ENCODE results near the gene STOML1. TPM values are rescaled to one million over a fixed set of nuclear protein-coding genes. Genes with fewer than 3 reads are reported as not detected.

The STOML1 gene
- polyA plus RNA-seq, 1 donor (not counting 4 experiments of a cell fraction or from before 2014, with no cell fraction given), result 7.0 TPM

GRCh38 chr15:74013374-74013894, 21.3 kb upstream of the STOML1 start:
- peaks cover 22% of the 10 kb centered on the region for H4K20me1 ChIP-seq (ENCODE audit: control insufficient read depth, extremely low read depth, insufficient read depth, low read length)
- no peak overlapping the region for H3K27ac ChIP-seq (ENCODE audit: control insufficient read depth, insufficient read depth, low read length)
- no peak for TF ChIP-seq EZH2 (IDR thresholded peaks at IDR 0.05; ENCODE audit: low read length)
- TF ChIP-seq, protein P1, sequence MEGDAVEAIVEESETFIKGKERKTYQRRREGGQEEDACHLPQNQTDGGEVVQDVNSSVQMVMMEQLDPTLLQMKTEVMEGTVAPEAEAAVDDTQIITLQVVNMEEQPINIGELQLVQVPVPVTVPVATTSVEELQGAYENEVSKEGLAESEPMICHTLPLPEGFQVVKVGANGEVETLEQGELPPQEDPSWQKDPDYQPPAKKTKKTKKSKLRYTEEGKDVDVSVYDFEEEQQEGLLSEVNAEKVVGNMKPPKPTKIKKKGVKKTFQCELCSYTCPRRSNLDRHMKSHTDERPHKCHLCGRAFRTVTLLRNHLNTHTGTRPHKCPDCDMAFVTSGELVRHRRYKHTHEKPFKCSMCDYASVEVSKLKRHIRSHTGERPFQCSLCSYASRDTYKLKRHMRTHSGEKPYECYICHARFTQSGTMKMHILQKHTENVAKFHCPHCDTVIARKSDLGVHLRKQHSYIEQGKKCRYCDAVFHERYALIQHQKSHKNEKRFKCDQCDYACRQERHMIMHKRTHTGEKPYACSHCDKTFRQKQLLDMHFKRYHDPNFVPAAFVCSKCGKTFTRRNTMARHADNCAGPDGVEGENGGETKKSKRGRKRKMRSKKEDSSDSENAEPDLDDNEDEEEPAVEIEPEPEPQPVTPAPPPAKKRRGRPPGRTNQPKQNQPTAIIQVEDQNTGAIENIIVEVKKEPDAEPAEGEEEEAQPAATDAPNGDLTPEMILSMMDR (optimal IDR thresholded peaks at IDR 0.05 in 1 of 3, IDR thresholded peaks at IDR 0.05 in 1 of 3, conservative IDR thresholded peaks at IDR 0.05 in 1 of 3; ENCODE audit: extremely low read depth in 1 of 3, insufficient read depth in 2 of 3, low read length in 3 of 3), result no peak
- DNase-seq (ENCODE audit: low read depth, low spot score), result no peak
- no peak overlapping the region for H3K4me2 ChIP-seq (ENCODE audit: control insufficient read depth, extremely low read depth, insufficient read depth, low read depth, low read length)
- no peak for FAIRE-seq
- H3K9ac ChIP-seq (ENCODE audit: control insufficient read depth, extremely low read depth, insufficient read depth, low read length), result no peak overlapping the region
- H2AFZ ChIP-seq (ENCODE audit: control insufficient read depth, low read length), result no peak overlapping the region
- no peak overlapping the region for H3K4me3 ChIP-seq (ENCODE audit: control insufficient read depth in 2 of 3, extremely low read depth in 1 of 3, insufficient read depth in 2 of 3, low read depth in 1 of 3, low read length in 3 of 3)
- H3K9me1 ChIP-seq (ENCODE audit: control insufficient read depth, extremely low read depth, insufficient read depth, low read length), result peaks cover 4% of the 10 kb centered on the region
- peaks cover 84% of the 10 kb centered on the region for H3K79me2 ChIP-seq (ENCODE audit: control insufficient read depth, insufficient read depth, low read length)
- no peaks in the 10 kb centered on the region for H3K27me3 ChIP-seq (ENCODE audit: control insufficient read depth, extremely low read depth, insufficient read depth, low read length)
- dilution Hi-C loops (cut with MboI; ENCODE audit: extremely low pct_ligation_motif_present, low sequenced_read_pairs), result no loop called here
- peaks cover 18 to 21% of the 10 kb centered on the region in 2 experiments for H3K36me3 ChIP-seq (ENCODE audit: control insufficient read depth in 2 of 2, extremely low read depth in 1 of 2, insufficient read depth in 2 of 2, low read length in 2 of 2)
- peaks cover 4% of the 10 kb centered on the region for H3K4me1 ChIP-seq (ENCODE audit: control insufficient read depth, extremely low read depth, insufficient read depth, low read length)
- no peaks in the 10 kb centered on the region for H3K9me3 ChIP-seq (ENCODE audit: control insufficient read depth, low read depth, low read length)

- no peak overlapping the region for H3K4me2 ChIP-seq (ENCODE audit: control insufficient read depth, extremely low read depth, insufficient read depth, low read depth, low read length)
These were observed 19.5 kb upstream of the STOML1 start for GRCh38 chr15:74011610-74012009.

More at GRCh38 chr15:74011610-74012009, 19.5 kb upstream of the STOML1 start:
- Histone ChIP-seq H3K27ac (ENCODE audit: control insufficient read depth, insufficient read depth, low read length) (no peak overlapping the region), H3K36me3 (ENCODE audit: control insufficient read depth in 2 of 2, extremely low read depth in 1 of 2, insufficient read depth in 2 of 2, low read length in 2 of 2) (peaks cover 28 to 29% of the 10 kb centered on the region in 2 experiments), H3K9me1 (ENCODE audit: control insufficient read depth, extremely low read depth, insufficient read depth, low read length) (peaks cover 5% of the 10 kb centered on the region), H4K20me1 (ENCODE audit: control insufficient read depth, extremely low read depth, insufficient read depth, low read length) (peaks cover 31% of the 10 kb centered on the region), H2AFZ (ENCODE audit: control insufficient read depth, low read length) (no peak overlapping the region), H3K4me3 (ENCODE audit: control insufficient read depth in 2 of 3, extremely low read depth in 1 of 3, insufficient read depth in 2 of 3, low read depth in 1 of 3, low read length in 3 of 3) (no peak overlapping the region), H3K4me1 (ENCODE audit: control insufficient read depth, extremely low read depth, insufficient read depth, low read length) (peaks cover 4% of the 10 kb centered on the region), H3K79me2 (ENCODE audit: control insufficient read depth, insufficient read depth, low read length) (peaks cover 91% of the 10 kb centered on the region), H3K9ac (ENCODE audit: control insufficient read depth, extremely low read depth, insufficient read depth, low read length) (no peak overlapping the region), H3K27me3 (ENCODE audit: control insufficient read depth, extremely low read depth, insufficient read depth, low read length) (no peaks in the 10 kb centered on the region), H3K9me3 (ENCODE audit: control insufficient read depth, low read depth, low read length) (no peaks in the 10 kb centered on the region)
- dilution Hi-C loops (cut with MboI; ENCODE audit: extremely low pct_ligation_motif_present, low sequenced_read_pairs), result no loop called here
- no peak for DNase-seq (ENCODE audit: low read depth, low spot score)
- FAIRE-seq, result no peak
- TF ChIP-seq EZH2 (IDR thresholded peaks at IDR 0.05; ENCODE audit: low read length), result no peak
- TF ChIP-seq, protein P1 (optimal IDR thresholded peaks at IDR 0.05 in 1 of 3, IDR thresholded peaks at IDR 0.05 in 1 of 3, conservative IDR thresholded peaks at IDR 0.05 in 1 of 3; ENCODE audit: extremely low read depth in 1 of 3, insufficient read depth in 2 of 3, low read length in 3 of 3), result no peak
